ENCODE results near the gene GPC6.
A peak's percentile ranks its signal among the peaks of the same experiment; 100 is the strongest.

Gene GPC6

GRCh38 chr13:94322925-94323763 lies 1096.5 kb downstream of the GPC6 start:
- no peaks in the 10 kb centered on the region for H3K36me3 ChIP-seq (ENCODE audit: control insufficient read depth in 2 of 2, insufficient read depth in 1 of 2, low read length in 2 of 2)
- CTCF ChIA-PET, result interaction anchor here (0.6 kb wide), 1 partner anchor 30 kb away, joined by 3 read pairs; no protein-coding TSS in a partner anchor
- POLR2A ChIA-PET, result no interaction called here

GRCh38 chr13:94323764-94324758 lies 1097.5 kb downstream of the GPC6 start:
- ChIA-PET POLR2A (no interaction called here), CTCF (interaction anchor here (0.6 kb wide), 1 partner anchor 30 kb away, joined by 3 read pairs; no protein-coding TSS in a partner anchor)
- TF ChIP-seq ZSCAN5A (tag by site-specific recombination; IDR thresholded peaks at IDR 0.05) (no peak), ZNF501 (tag by site-specific recombination; IDR thresholded peaks at IDR 0.05) (no peak), KLF7 (tag by site-specific recombination; IDR thresholded peaks at IDR 0.05; ENCODE audit: borderline replicate concordance) (no peak), ZFHX2 (tag by site-specific recombination; conservative IDR thresholded peaks at IDR 0.05) (no peak), ZNF394 (tag by site-specific recombination; IDR thresholded peaks at IDR 0.05; ENCODE audit: borderline replicate concordance) (no peak), ZNF335 (tag by site-specific recombination; conservative IDR thresholded peaks at IDR 0.05) (no peak), ZNF24 (tag by site-specific recombination; IDR thresholded peaks at IDR 0.05) (no peak), ZNF473 (tag by site-specific recombination; IDR thresholded peaks at IDR 0.05) (no peak), ZBTB10 (tag by site-specific recombination; IDR thresholded peaks at IDR 0.05) (no peak), SCRT2 (tag by site-specific recombination; IDR thresholded peaks at IDR 0.05) (no peak), ZNF791 (tag by site-specific recombination; IDR thresholded peaks at IDR 0.05) (no peak), ZNF184 (tag by site-specific recombination; IDR thresholded peaks at IDR 0.05) (no peak), GLIS1 (tag by site-specific recombination; IDR thresholded peaks at IDR 0.05) (no peak), ZNF48 (tag by site-specific recombination; IDR thresholded peaks at IDR 0.05) (no peak), ZNF514 (tag by site-specific recombination; IDR thresholded peaks at IDR 0.05) (no peak), ZNF521 (tag by site-specific recombination; IDR thresholded peaks at IDR 0.05) (no peak), ZNF146 (tag by site-specific recombination; IDR thresholded peaks at IDR 0.05) (no peak)
- TF ChIP-seq, protein P1, sequence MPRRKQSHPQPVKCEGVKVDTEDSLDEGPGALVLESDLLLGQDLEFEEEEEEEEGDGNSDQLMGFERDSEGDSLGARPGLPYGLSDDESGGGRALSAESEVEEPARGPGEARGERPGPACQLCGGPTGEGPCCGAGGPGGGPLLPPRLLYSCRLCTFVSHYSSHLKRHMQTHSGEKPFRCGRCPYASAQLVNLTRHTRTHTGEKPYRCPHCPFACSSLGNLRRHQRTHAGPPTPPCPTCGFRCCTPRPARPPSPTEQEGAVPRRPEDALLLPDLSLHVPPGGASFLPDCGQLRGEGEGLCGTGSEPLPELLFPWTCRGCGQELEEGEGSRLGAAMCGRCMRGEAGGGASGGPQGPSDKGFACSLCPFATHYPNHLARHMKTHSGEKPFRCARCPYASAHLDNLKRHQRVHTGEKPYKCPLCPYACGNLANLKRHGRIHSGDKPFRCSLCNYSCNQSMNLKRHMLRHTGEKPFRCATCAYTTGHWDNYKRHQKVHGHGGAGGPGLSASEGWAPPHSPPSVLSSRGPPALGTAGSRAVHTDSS (tag by site-specific recombination; IDR thresholded peaks at IDR 0.05), result no peak
- TF ChIP-seq, protein P2, sequence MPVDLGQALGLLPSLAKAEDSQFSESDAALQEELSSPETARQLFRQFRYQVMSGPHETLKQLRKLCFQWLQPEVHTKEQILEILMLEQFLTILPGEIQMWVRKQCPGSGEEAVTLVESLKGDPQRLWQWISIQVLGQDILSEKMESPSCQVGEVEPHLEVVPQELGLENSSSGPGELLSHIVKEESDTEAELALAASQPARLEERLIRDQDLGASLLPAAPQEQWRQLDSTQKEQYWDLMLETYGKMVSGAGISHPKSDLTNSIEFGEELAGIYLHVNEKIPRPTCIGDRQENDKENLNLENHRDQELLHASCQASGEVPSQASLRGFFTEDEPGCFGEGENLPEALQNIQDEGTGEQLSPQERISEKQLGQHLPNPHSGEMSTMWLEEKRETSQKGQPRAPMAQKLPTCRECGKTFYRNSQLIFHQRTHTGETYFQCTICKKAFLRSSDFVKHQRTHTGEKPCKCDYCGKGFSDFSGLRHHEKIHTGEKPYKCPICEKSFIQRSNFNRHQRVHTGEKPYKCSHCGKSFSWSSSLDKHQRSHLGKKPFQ (tag by site-specific recombination; IDR thresholded peaks at IDR 0.05), result no peak
- TF ChIP-seq, protein P3, sequence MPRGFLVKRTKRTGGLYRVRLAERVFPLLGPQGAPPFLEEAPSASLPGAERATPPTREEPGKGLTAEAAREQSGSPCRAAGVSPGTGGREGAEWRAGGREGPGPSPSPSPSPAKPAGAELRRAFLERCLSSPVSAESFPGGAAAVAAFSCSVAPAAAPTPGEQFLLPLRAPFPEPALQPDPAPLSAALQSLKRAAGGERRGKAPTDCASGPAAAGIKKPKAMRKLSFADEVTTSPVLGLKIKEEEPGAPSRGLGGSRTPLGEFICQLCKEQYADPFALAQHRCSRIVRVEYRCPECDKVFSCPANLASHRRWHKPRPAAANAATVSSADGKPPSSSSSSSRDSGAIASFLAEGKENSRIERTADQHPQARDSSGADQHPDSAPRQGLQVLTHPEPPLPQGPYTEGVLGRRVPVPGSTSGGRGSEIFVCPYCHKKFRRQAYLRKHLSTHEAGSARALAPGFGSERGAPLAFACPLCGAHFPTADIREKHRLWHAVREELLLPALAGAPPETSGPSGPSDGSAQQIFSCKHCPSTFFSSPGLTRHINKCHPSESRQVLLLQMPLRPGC (tag by site-specific recombination; IDR thresholded peaks at IDR 0.05), result no peak
- Histone ChIP-seq H3K4me3 (ENCODE audit: low read depth, low read length) (no peak overlapping the region), H3K4me1 (ENCODE audit: control insufficient read depth, insufficient read depth, low read length) (no peaks in the 10 kb centered on the region), H3K27ac (ENCODE audit: extremely low read depth, low read depth, low read length) (no peak overlapping the region), H3K36me3 (ENCODE audit: control insufficient read depth in 2 of 2, insufficient read depth in 1 of 2, low read length in 2 of 2) (no peaks in the 10 kb centered on the region), H3K9me3 (ENCODE audit: control insufficient read depth, insufficient read depth, low read depth, low read length) (no peaks in the 10 kb centered on the region)

More at GRCh38 chr13:94322925-94323763, 1096.5 kb downstream of the GPC6 start:
- no peaks in the 10 kb centered on the region for H3K4me1 ChIP-seq (ENCODE audit: control insufficient read depth, insufficient read depth, low read length)
- peak; percentile 77 for TF ChIP-seq TRIM28 (IDR thresholded peaks at IDR 0.05; ENCODE audit: borderline replicate concordance, low read length)
- no peak for TF ChIP-seq ZNF548 (tag by site-specific recombination; IDR thresholded peaks at IDR 0.05)
- peak; percentile 17 for TF ChIP-seq SETDB1 (IDR thresholded peaks at IDR 0.05; ENCODE audit: insufficient read length, low read length)
- H3K9me3 ChIP-seq (ENCODE audit: control insufficient read depth, insufficient read depth, low read depth, low read length), result no peaks in the 10 kb centered on the region
- no peak overlapping the region for H3K4me3 ChIP-seq (ENCODE audit: low read depth, low read length)
- H3K27ac ChIP-seq (ENCODE audit: extremely low read depth, low read depth, low read length), result no peak overlapping the region
